Pancreas (tissue), 10 donors: Measurements from ENCODE around the gene ALDH1L2. TPM values are rescaled to one million over a fixed set of nuclear protein-coding genes. Genes with fewer than 3 reads are reported as not detected.

Source experiments
- ATAC-seq, 4 donors: fragments of 200-7000 bp; cut with Tn5 transposase; one replicate each; pipeline versions ENCODE4 v1.8.0 to v1.9.1; 2020; ENCODE audit warnings: mild to moderate bottlenecking in 4 of 4, moderate library complexity in 4 of 4
- DNase-seq, 6 donors: peaks; one replicate each; pipeline ENCODE4 v3.0.0-alpha.2; 2020
- FAIRE-seq: peaks from 2 replicates; lab custom pipeline; 2012; peaks lifted over from hg19 to GRCh38; lab: Jason Lieb, UNC
- H3K27ac ChIP-seq, 4 donors: fragments of 200-600 bp; sonication (generic); 1 replicate in 3 of 4; 2 replicates in 1 of 4; pipeline versions ENCODE4 v1.5.0 to v1.8.0; 2020
- H3K27me3 ChIP-seq, 4 donors: fragments of 200-600 bp; one replicate each; pipeline ENCODE4 v1.8.0; 2021
- H3K36me3 ChIP-seq, 3 donors: fragments of 200-600 bp; sonication (generic) in 1 of 3; one replicate each; pipeline versions ENCODE4 v1.5.0 to v1.8.0; 2020 to 2021
- H3K4me1 ChIP-seq, 3 donors: fragments of 200-600 bp; one replicate each; pipeline ENCODE4 v1.8.0; 2021
- H3K4me3 ChIP-seq, 4 donors: fragments of 200-600 bp; sonication (generic) in 2 of 4; one replicate each; pipeline versions ENCODE4 v1.5.0 to v1.8.0; 2020 to 2021
- H3K9me3 ChIP-seq, 4 donors: fragments of 200-600 bp; one replicate each; pipeline ENCODE4 v1.8.0; 2021
- CTCF ChIP-seq, 4 donors: fragments of 200-600 bp; sonication (generic) in 3 of 4; IDR thresholded peaks; one replicate each; pipeline versions ENCODE4 v1.5.0 to v1.8.0; 2021; ENCODE audit warnings: antibody characterized with exemption in 4 of 4
- WGBS, 2 donors: extraction: QIAGEN DNeasy Blood & Tissue Kit; methylation state at CpG; one replicate each; pipeline ENCODE4 v1.1.7; 2013; 5-methylcytosine and 5-hydroxymethylcytosine counted together
- intact Hi-C, 3 donors: fragments of 100-400 bp; cut with DNase I; formaldehyde crosslinking; loops; one replicate each; pipeline versions ENCODE4 v1.11.1 to v1.14.2; 2022
- polyA plus RNA-seq, 2 donors: library from polyadenylated mRNA; stranded (reverse); fragments of 200-250 nt; gene quantifications; one replicate each; pipeline ENCODE4 v1.2.3, GENCODE V29; 2013
- total RNA-seq, 6 donors: library from RNA; stranded (reverse); fragmentation: NEBNext Ultra II Directional in 4 of 6; extraction: Animal tissue kit (Norgen Biotek cat#: 25700) in 4 of 6; gene quantifications; one replicate each; pipeline versions ENCODE4 v1.2.1 to v1.2.4, GENCODE V29; 2021 to 2023
- donor health status: healthy with polysubstance abuse.
- donor health status: DM: no; HTN: no; CAD: no; lungs with moderate emphysema.
- donor health status: DM: no; HTN: no; CAD: no.
- donor health status: control.
- donor health status: control.
- donor health status: Bipolar disorder and iron deficiency.
- donor health status: DM: yes; HTN: yes; CAD: no.
- donor health status: DM: no; HTN: no; CAD: no.
- donor health status: DM: no; HTN: no; CAD: no.
- donor health status: DM: yes; HTN: yes; CAD: no.

The ALDH1L2 gene
- total and polyA plus RNA-seq, 8 donors, result 6.0 to 90.9 (median 33.1) TPM

- no peaks in the 10 kb centered on the region for H3K27me3 ChIP-seq
- H3K4me1 ChIP-seq, result no peaks in the 10 kb centered on the region
- no peak for FAIRE-seq
- no peak for DNase-seq
- 64 to 83% methylated on average over 3 of the region's 3 CpGs for WGBS, 2 donors
- no peak overlapping the region for H3K4me3 ChIP-seq
- no peak overlapping the region for H3K27ac ChIP-seq
- ATAC-seq, result no peak
- no peaks in the 10 kb centered on the region for H3K9me3 ChIP-seq
- peaks cover 0 to 14% (median 0%) of the 10 kb centered on the region in 3 donors for H3K36me3 ChIP-seq
- no peak for TF ChIP-seq CTCF (IDR thresholded peaks at IDR 0.05)
- intact Hi-C loops, result no loop called here
Observed at GRCh38 chr12:105036937-105037649, 47.2 kb downstream of the ALDH1L2 start.

GRCh38 chr12:105033851-105034250, 50.4 kb downstream of the ALDH1L2 start:
- no peak for TF ChIP-seq CTCF (IDR thresholded peaks at IDR 0.05)
- intact Hi-C loops, result no loop called here
- DNase-seq (no peak), ATAC-seq (no peak), FAIRE-seq (no peak)
- H3K36me3 ChIP-seq, result peaks cover 0 to 24% (median 0%) of the 10 kb centered on the region in 3 donors
- H3K27me3 ChIP-seq, result no peaks in the 10 kb centered on the region
- H3K9me3 ChIP-seq, result no peaks in the 10 kb centered on the region
- H3K4me3 ChIP-seq, result no peak overlapping the region
- 93 to 95% methylated on average over 2 of the region's 2 CpGs for WGBS, 2 donors
- peaks cover 0 to 7% (median 0%) of the 10 kb centered on the region in 3 donors for H3K4me1 ChIP-seq
- no peak overlapping the region for H3K27ac ChIP-seq

GRCh38 chr12:105032703-105033357, 51.4 kb downstream of the ALDH1L2 start:
- no peak for DNase-seq
- no peak overlapping the region for H3K27ac ChIP-seq
- intact Hi-C loops, result no loop called here
- 95 to 96% methylated on average over 4 of the region's 4 CpGs for WGBS, 2 donors
- ATAC-seq, result no peak
- peaks cover 0 to 7% (median 0%) of the 10 kb centered on the region in 3 donors for H3K4me1 ChIP-seq
- FAIRE-seq, result no peak
- no peak for TF ChIP-seq CTCF (IDR thresholded peaks at IDR 0.05)
- peaks cover 0 to 29% (median 0%) of the 10 kb centered on the region in 3 donors for H3K36me3 ChIP-seq
- H3K9me3 ChIP-seq, result no peaks in the 10 kb centered on the region
- H3K4me3 ChIP-seq, result no peak overlapping the region
- no peaks in the 10 kb centered on the region for H3K27me3 ChIP-seq

GRCh38 chr12:105030820-105031807, 53.1 kb downstream of the ALDH1L2 start:
- Histone ChIP-seq H3K4me3 (no peak overlapping the region), H3K4me1 (peaks cover 0 to 13% (median 6%) of the 10 kb centered on the region in 3 donors), H3K9me3 (no peaks in the 10 kb centered on the region), H3K36me3 (peaks cover 0 to 20% (median 0%) of the 10 kb centered on the region in 3 donors), H3K27me3 (no peaks in the 10 kb centered on the region), H3K27ac (peak overlapping the region in 2 of 4 donors; percentile 13 to 20)
- ATAC-seq (peak in 3 of 4 donors; percentile 21 to 45 (median 25)), DNase-seq (no peak), FAIRE-seq (no peak)
- intact Hi-C loops, result no loop called here
- no peak for TF ChIP-seq CTCF (IDR thresholded peaks at IDR 0.05)
- WGBS, 2 donors, result 81% methylated on average over 9 of the region's 9 CpGs
